ENCODE results near the gene DUOX2.

The DUOX2 gene

GRCh38 chr15:45144775-45145174 lies 30.8 kb upstream of the DUOX2 start:
- Histone ChIP-seq H3K27me3 (ENCODE audit: insufficient read depth, insufficient read length) (no peaks in the 10 kb centered on the region), H3K4me3 (ENCODE audit: insufficient read length, low read depth) (no peak overlapping the region), H3K36me3 (ENCODE audit: insufficient read depth, insufficient read length, low read length) (peaks cover 11% of the 10 kb centered on the region), H3K4me1 (ENCODE audit: insufficient read depth, insufficient read length) (no peaks in the 10 kb centered on the region), H3K9ac (ENCODE audit: insufficient read length, low read depth) (no peak overlapping the region), H3K9me3 (ENCODE audit: insufficient read depth, low read length) (no peaks in the 10 kb centered on the region)
- DNase-seq (ENCODE audit: low read depth, low spot score), result no peak
- TF ChIP-seq SUZ12 (IDR thresholded peaks at IDR 0.05; ENCODE audit: extremely low read depth, insufficient read depth, insufficient read length), result no peak
- TF ChIP-seq YY1 (IDR thresholded peaks at IDR 0.05; ENCODE audit: insufficient read depth, insufficient read length), result no peak
- TF ChIP-seq ZNF274 (IDR thresholded peaks at IDR 0.05; ENCODE audit: low read depth, low read length), result no peak

- TF ChIP-seq SUZ12 (IDR thresholded peaks at IDR 0.05; ENCODE audit: extremely low read depth, insufficient read depth, insufficient read length), result no peak
- no peak for TF ChIP-seq ZNF274 (IDR thresholded peaks at IDR 0.05; ENCODE audit: low read depth, low read length)
- TF ChIP-seq YY1 (IDR thresholded peaks at IDR 0.05; ENCODE audit: insufficient read depth, insufficient read length), result no peak
- Histone ChIP-seq H3K9ac (ENCODE audit: insufficient read length, low read depth) (no peak overlapping the region), H3K4me3 (ENCODE audit: insufficient read length, low read depth) (no peak overlapping the region), H3K27me3 (ENCODE audit: insufficient read depth, insufficient read length) (no peaks in the 10 kb centered on the region), H3K9me3 (ENCODE audit: insufficient read depth, low read length) (no peaks in the 10 kb centered on the region), H3K4me1 (ENCODE audit: insufficient read depth, insufficient read length) (no peaks in the 10 kb centered on the region), H3K36me3 (ENCODE audit: insufficient read depth, insufficient read length, low read length) (peaks cover 11% of the 10 kb centered on the region)
- DNase-seq (ENCODE audit: low read depth, low spot score), result no peak
These were observed 30.0 kb upstream of the DUOX2 start for GRCh38 chr15:45143946-45144345.

- Histone ChIP-seq H3K36me3 (ENCODE audit: insufficient read depth, insufficient read length, low read length) (peaks cover 11% of the 10 kb centered on the region), H3K27me3 (ENCODE audit: insufficient read depth, insufficient read length) (no peaks in the 10 kb centered on the region), H3K4me3 (ENCODE audit: insufficient read length, low read depth) (no peak overlapping the region), H3K9ac (ENCODE audit: insufficient read length, low read depth) (no peak overlapping the region), H3K9me3 (ENCODE audit: insufficient read depth, low read length) (no peaks in the 10 kb centered on the region), H3K4me1 (ENCODE audit: insufficient read depth, insufficient read length) (no peaks in the 10 kb centered on the region)
- no peak for DNase-seq (ENCODE audit: low read depth, low spot score)
- TF ChIP-seq SUZ12 (IDR thresholded peaks at IDR 0.05; ENCODE audit: extremely low read depth, insufficient read depth, insufficient read length) (no peak), ZNF274 (IDR thresholded peaks at IDR 0.05; ENCODE audit: low read depth, low read length) (no peak), YY1 (IDR thresholded peaks at IDR 0.05; ENCODE audit: insufficient read depth, insufficient read length) (no peak)
These were observed 29.1 kb upstream of the DUOX2 start for GRCh38 chr15:45143056-45143455.

- Histone ChIP-seq H3K4me1 (ENCODE audit: insufficient read depth, insufficient read length) (no peaks in the 10 kb centered on the region), H3K27me3 (ENCODE audit: insufficient read depth, insufficient read length) (no peaks in the 10 kb centered on the region), H3K9ac (ENCODE audit: insufficient read length, low read depth) (no peak overlapping the region), H3K4me3 (ENCODE audit: insufficient read length, low read depth) (no peak overlapping the region), H3K9me3 (ENCODE audit: insufficient read depth, low read length) (no peaks in the 10 kb centered on the region), H3K36me3 (ENCODE audit: insufficient read depth, insufficient read length, low read length) (peaks cover 11% of the 10 kb centered on the region)
- no peak for DNase-seq (ENCODE audit: low read depth, low spot score)
- TF ChIP-seq YY1 (IDR thresholded peaks at IDR 0.05; ENCODE audit: insufficient read depth, insufficient read length) (no peak), ZNF274 (IDR thresholded peaks at IDR 0.05; ENCODE audit: low read depth, low read length) (no peak), SUZ12 (IDR thresholded peaks at IDR 0.05; ENCODE audit: extremely low read depth, insufficient read depth, insufficient read length) (no peak)
These were observed 27.4 kb upstream of the DUOX2 start for GRCh38 chr15:45141386-45141785.

GRCh38 chr15:45140557-45141250 lies 26.7 kb upstream of the DUOX2 start:
- H3K9me3 ChIP-seq (ENCODE audit: insufficient read depth, low read length), result no peaks in the 10 kb centered on the region
- no peak for DNase-seq (ENCODE audit: low read depth, low spot score)
- H3K27me3 ChIP-seq (ENCODE audit: insufficient read depth, insufficient read length), result no peaks in the 10 kb centered on the region
- H3K4me1 ChIP-seq (ENCODE audit: insufficient read depth, insufficient read length), result no peaks in the 10 kb centered on the region
- no peak for TF ChIP-seq SUZ12 (IDR thresholded peaks at IDR 0.05; ENCODE audit: extremely low read depth, insufficient read depth, insufficient read length)
- no peak for TF ChIP-seq ZNF274 (IDR thresholded peaks at IDR 0.05; ENCODE audit: low read depth, low read length)
- no peak for TF ChIP-seq YY1 (IDR thresholded peaks at IDR 0.05; ENCODE audit: insufficient read depth, insufficient read length)
- peaks cover 11% of the 10 kb centered on the region for H3K36me3 ChIP-seq (ENCODE audit: insufficient read depth, insufficient read length, low read length)
- H3K9ac ChIP-seq (ENCODE audit: insufficient read length, low read depth), result no peak overlapping the region
- no peak overlapping the region for H3K4me3 ChIP-seq (ENCODE audit: insufficient read length, low read depth)

GRCh38 chr15:45139770-45140169 lies 25.8 kb upstream of the DUOX2 start:
- H3K9me3 ChIP-seq (ENCODE audit: insufficient read depth, low read length), result no peaks in the 10 kb centered on the region
- H3K4me3 ChIP-seq (ENCODE audit: insufficient read length, low read depth), result no peak overlapping the region
- peaks cover under 1% of the 10 kb centered on the region for H3K4me1 ChIP-seq (ENCODE audit: insufficient read depth, insufficient read length)
- TF ChIP-seq YY1 (IDR thresholded peaks at IDR 0.05; ENCODE audit: insufficient read depth, insufficient read length) (no peak), ZNF274 (IDR thresholded peaks at IDR 0.05; ENCODE audit: low read depth, low read length) (no peak), SUZ12 (IDR thresholded peaks at IDR 0.05; ENCODE audit: extremely low read depth, insufficient read depth, insufficient read length) (no peak)
- DNase-seq (ENCODE audit: low read depth, low spot score), result no peak
- no peaks in the 10 kb centered on the region for H3K27me3 ChIP-seq (ENCODE audit: insufficient read depth, insufficient read length)
- H3K9ac ChIP-seq (ENCODE audit: insufficient read length, low read depth), result no peak overlapping the region
- peaks cover 11% of the 10 kb centered on the region for H3K36me3 ChIP-seq (ENCODE audit: insufficient read depth, insufficient read length, low read length)

GRCh38 chr15:45138814-45139765 lies 25.1 kb upstream of the DUOX2 start:
- DNase-seq (ENCODE audit: low read depth, low spot score), result no peak
- Histone ChIP-seq H3K4me3 (ENCODE audit: insufficient read length, low read depth) (no peak overlapping the region), H3K9ac (ENCODE audit: insufficient read length, low read depth) (no peak overlapping the region), H3K4me1 (ENCODE audit: insufficient read depth, insufficient read length) (peaks cover 3% of the 10 kb centered on the region), H3K36me3 (ENCODE audit: insufficient read depth, insufficient read length, low read length) (peaks cover 7% of the 10 kb centered on the region), H3K9me3 (ENCODE audit: insufficient read depth, low read length) (no peaks in the 10 kb centered on the region), H3K27me3 (ENCODE audit: insufficient read depth, insufficient read length) (no peaks in the 10 kb centered on the region)
- TF ChIP-seq SUZ12 (IDR thresholded peaks at IDR 0.05; ENCODE audit: extremely low read depth, insufficient read depth, insufficient read length) (no peak), ZNF274 (IDR thresholded peaks at IDR 0.05; ENCODE audit: low read depth, low read length) (no peak), YY1 (IDR thresholded peaks at IDR 0.05; ENCODE audit: insufficient read depth, insufficient read length) (no peak)
